Neural progenitor cell (in vitro differentiated cells): ENCODE data around the gene CPNE2.

Experiments used
- CTCF ChIP-seq: fragments of 200-600 bp; sonication (generic); IDR thresholded peaks from 2 replicates; pipeline ENCODE4 v1.5.1; 2017; ENCODE audit warnings: antibody characterized with exemption, mild to moderate bottlenecking
- EZH2phosphoT487 ChIP-seq: fragments of 200-600 bp; sonication (generic); IDR thresholded peaks from 2 replicates; pipeline ENCODE4 v1.6.1; 2017; ENCODE audit warnings: antibody characterized with exemption

DNA sequence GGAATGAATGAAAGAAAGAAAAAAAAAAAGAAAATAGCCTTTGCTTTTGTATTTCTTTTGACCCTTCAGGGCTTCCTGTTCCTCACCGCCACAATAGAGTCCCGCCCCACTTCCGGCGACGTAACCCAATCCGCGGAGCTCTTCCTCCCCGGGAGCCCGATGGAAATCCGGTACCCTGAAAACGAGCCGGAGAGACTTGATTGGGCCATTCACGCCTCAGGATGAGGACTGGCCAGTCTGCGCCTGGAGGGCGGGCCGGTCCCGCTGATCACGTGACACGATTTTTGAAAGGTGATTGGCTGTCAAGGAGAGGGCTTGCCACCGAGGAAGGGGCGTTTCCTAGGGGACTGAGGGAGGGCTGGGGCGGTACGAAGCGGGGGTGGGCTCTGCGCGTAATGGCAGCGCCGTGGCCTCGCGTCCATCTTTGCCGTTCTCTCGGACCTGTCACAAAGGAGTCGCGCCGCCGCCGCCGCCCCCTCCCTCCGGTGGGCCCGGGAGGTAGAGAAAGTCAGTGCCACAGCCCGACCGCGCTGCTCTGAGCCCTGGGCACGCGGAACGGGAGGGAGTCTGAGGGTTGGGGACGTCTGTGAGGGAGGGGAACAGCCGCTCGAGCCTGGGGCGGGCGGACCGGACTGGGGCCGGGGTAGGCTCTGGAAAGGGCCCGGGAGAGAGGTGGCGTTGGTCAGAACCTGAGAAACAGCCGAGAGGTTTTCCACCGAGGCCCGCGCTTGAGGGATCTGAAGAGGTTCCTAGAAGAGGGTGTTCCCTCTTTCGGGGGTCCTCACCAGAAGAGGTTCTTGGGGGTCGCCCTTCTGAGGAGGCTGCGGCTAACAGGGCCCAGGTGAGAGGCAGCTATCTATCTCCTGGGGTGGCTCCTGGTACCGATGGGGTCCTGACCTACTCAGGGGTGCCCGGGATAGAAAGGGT lies 93.8 kb downstream of the CPNE2 start, which contains the start of the genes PSME3IP1 and RSPRY1:
- TF ChIP-seq CTCF (no peak), EZH2phosphoT487 (no peak)
